Stimulated activated CD4-positive, alpha-beta T cell treated with anti-CD3 and anti-CD28 coated beads, Interleukin-1b, Interleukin-23, amount 100 ng/mL, for 48 hours (primary cell): ENCODE data around the gene MAVS.

ENCODE experiments used
- DNase-seq: peaks from one replicate; pipeline ENCODE4 v3.0.0-alpha.2; 2020

MAVS gene

GRCh38 chr20:3916364-3916763, 69.7 kb downstream of the MAVS start:
- DNase-seq = no peak

- DNase-seq = no peak
Observed at GRCh38 chr20:3919352-3919751, 72.7 kb downstream of the MAVS start.

GRCh38 chr20:3922223-3922982, 75.8 kb downstream of the MAVS start:
- DNase-seq = no peak

- DNase-seq = no peak
Observed at GRCh38 chr20:3922983-3923339, 76.3 kb downstream of the MAVS start.

GRCh38 chr20:3923818-3924217, 77.2 kb downstream of the MAVS start:
- no peak for DNase-seq

GRCh38 chr20:3924304-3925112, 77.9 kb downstream of the MAVS start:
- DNase-seq = no peak

- DNase-seq = no peak
Observed at GRCh38 chr20:3925113-3925695, 78.6 kb downstream of the MAVS start.
